T-cell (primary cell): ENCODE results near the gene RMC1. TPM values are rescaled to one million over a fixed set of nuclear protein-coding genes. Genes with fewer than 3 reads are reported as not detected.
"Not testable (repeated sequence)": the region's sequence is repeated elsewhere in the genome, so short reads cannot be mapped to it uniquely, and the experiment has no call there.

Experiments
- ATAC-seq, 4 experiments: fragments of 200-7000 bp in 3 of 4; fragments of 150-1000 bp in 1 of 4; cut with Tn5 transposase; replicated peaks in 1 of 4; 1 replicate in 3 of 4; 2 replicates in 1 of 4; pipeline ENCODE4 v1.10.0; 2021; ENCODE audit warnings: moderate library complexity in 3 of 4, mild to moderate bottlenecking in 2 of 4, moderate number of reproducible peaks in 1 of 4
- CTCF ChIA-PET, 2 donors: fragments of 300-600 bp; sonication (Branson Sonifier 250); formaldehyde crosslinking; loops; one replicate each; lab custom pipeline; 2022; ENCODE audit warnings: antibody characterized with exemption in 2 of 2; lab: Charles Lee
- POLR2A ChIA-PET, 2 donors: fragments of 300-600 bp; sonication (Branson Sonifier 250); formaldehyde crosslinking; loops; one replicate each; lab custom pipeline; 2022; ENCODE audit warnings: antibody characterized with exemption in 2 of 2; lab: Charles Lee
- DNase-seq, 35 experiments: peaks; one replicate each; pipeline versions ENCODE4 v3.0.0 to v3.0.0-alpha.2; 2013 to 2023
- H3K27ac ChIP-seq: one replicate; pipeline ENCODE4 v1.5.1; 2013; ENCODE audit warnings: low read length
- H3K27me3 ChIP-seq, 2 experiments: replicated peaks in 1 of 2; 1 replicate in 1 of 2; 2 replicates in 1 of 2; pipeline versions ENCODE4 v1.6.1 to v1.7.0; 2013; ENCODE audit warnings: low read length in 1 of 2, mixed read lengths in 1 of 2; ENCODE audit not compliant: control insufficient read depth in 2 of 2, insufficient read depth in 2 of 2; ENCODE audit errors: extremely low read depth in 1 of 2
- H3K36me3 ChIP-seq, 2 donors: 1 replicate in 1 of 2; 2 replicates in 1 of 2; pipeline versions ENCODE4 v1.6.1 to v1.7.0; 2013; ENCODE audit warnings: low read length in 1 of 2; ENCODE audit not compliant: control insufficient read depth in 2 of 2, insufficient read depth in 1 of 2; ENCODE audit errors: extremely low read depth in 1 of 2
- H3K4me1 ChIP-seq, 2 experiments: 1 replicate in 1 of 2; 2 replicates in 1 of 2; pipeline versions ENCODE4 v1.6.1 to v1.7.0; 2013; ENCODE audit warnings: low read length in 2 of 2, mixed read lengths in 1 of 2; ENCODE audit not compliant: insufficient read depth in 2 of 2, control insufficient read depth in 1 of 2; ENCODE audit errors: extremely low read depth in 1 of 2
- H3K4me3 ChIP-seq, 2 donors: 1 replicate in 1 of 2; 2 replicates in 1 of 2; pipeline versions ENCODE4 v1.5.1 to v1.7.0; 2013; ENCODE audit warnings: mild to moderate bottlenecking in 2 of 2, low read length in 1 of 2, moderate library complexity in 1 of 2; ENCODE audit not compliant: control insufficient read depth in 1 of 2; ENCODE audit errors: extremely low read depth in 1 of 2
- H3K9me3 ChIP-seq: 2 replicates; pipeline ENCODE4 v1.7.0; 2013
- H3K27ac Mint-ChIP-seq, 2 donors: one replicate each; pipeline ENCODE4 v1.8.0; 2020 to 2021; ENCODE audit warnings: mild to moderate bottlenecking in 2 of 2, mixed read lengths in 2 of 2
- H3K27me3 Mint-ChIP-seq, 2 donors: one replicate each; pipeline ENCODE4 v1.8.0; 2021 to 2022; ENCODE audit warnings: mixed read lengths in 2 of 2
- H3K36me3 Mint-ChIP-seq: one replicate; pipeline ENCODE4 v1.8.0; 2021; ENCODE audit warnings: mixed read lengths
- H3K4me1 Mint-ChIP-seq, 3 donors: one replicate each; pipeline ENCODE4 v1.8.0; 2020 to 2022; ENCODE audit warnings: mixed read lengths in 3 of 3, mild to moderate bottlenecking in 1 of 3
- H3K4me3 Mint-ChIP-seq, 3 donors: one replicate each; pipeline ENCODE4 v1.8.0; 2020 to 2022; ENCODE audit warnings: mild to moderate bottlenecking in 3 of 3, mixed read lengths in 3 of 3, moderate library complexity in 3 of 3
- H3K9me3 Mint-ChIP-seq, 3 donors: one replicate each; pipeline ENCODE4 v1.8.0; 2020 to 2022; ENCODE audit warnings: mixed read lengths in 3 of 3
- WGBS: methylation state at CpG from one replicate; pipeline ENCODE4 v1.1.5; 2013; ENCODE audit warnings: missing lambda C conversion rate; ENCODE audit not compliant: insufficient coverage; 5-methylcytosine and 5-hydroxymethylcytosine counted together
- total RNA-seq, 35 experiments: library from RNA in 6 of 35; stranded (reverse) in 6 of 35; fragments of 120-200 nt in 1 of 35; gene quantifications; one replicate each; pipeline versions ENCODE4 v1.2.1 to v1.2.4 and lab custom pipeline; 2013 to 2026

Gene RMC1
- total RNA-seq, 5 donors from 2014 or later (not counting 1 experiment from before 2014, with no cell fraction given): 46.9 to 57.4 (median 51.0) TPM

DNA sequence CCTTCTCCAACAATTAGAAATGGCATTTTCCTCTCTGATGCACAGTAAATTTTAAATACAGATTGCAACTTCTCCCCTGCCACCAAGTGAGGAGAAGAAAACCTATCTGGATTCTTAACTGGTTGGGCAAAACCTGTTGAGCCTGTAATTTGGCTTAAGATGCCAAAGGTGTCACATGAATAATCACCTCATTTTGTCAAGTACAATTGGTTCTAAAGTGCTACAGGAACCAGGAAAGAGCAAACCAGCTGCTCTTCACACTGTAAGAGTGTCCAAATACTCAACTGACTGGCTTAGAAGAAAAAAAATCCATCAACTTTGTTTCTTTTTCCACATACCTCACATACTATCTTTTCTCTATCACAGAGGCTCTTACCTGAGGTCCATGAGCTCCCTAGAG is 47.6 kb downstream of the RMC1 start:
- no peaks in the 10 kb centered on the region for H3K4me1 Mint-ChIP-seq
- no peaks in the 10 kb centered on the region for H3K4me1 ChIP-seq
- H3K36me3 ChIP-seq: peaks cover 15 to 93% of the 10 kb centered on the region in 2 donors
- H3K27me3 ChIP-seq: no peaks in the 10 kb centered on the region
- DNase-seq: no peak
- no peak overlapping the region for H3K4me3 Mint-ChIP-seq
- ChIA-PET CTCF (no interaction called here), POLR2A (no interaction called here)
- no peaks in the 10 kb centered on the region for H3K9me3 ChIP-seq
- no peaks in the 10 kb centered on the region for H3K9me3 Mint-ChIP-seq
- no peaks in the 10 kb centered on the region for H3K27me3 Mint-ChIP-seq
- H3K36me3 Mint-ChIP-seq: peaks cover 56% of the 10 kb centered on the region
- ATAC-seq: no peak
- no peak overlapping the region for H3K27ac ChIP-seq
- no peak overlapping the region for H3K4me3 ChIP-seq
- no peak overlapping the region for H3K27ac Mint-ChIP-seq

- ChIA-PET POLR2A (interaction anchor here in 1 of 2 donors (0.8 to 1.3 kb wide), 2 partner anchors 11 kb away, joined by 3 to 5 read pairs; no protein-coding TSS in a partner anchor), CTCF (no interaction called here)
- no CpG with 5 or more reads among the region's 3 CpGs for WGBS
Measured at GRCh38 chr18:23551978-23552377, 48.7 kb downstream of the RMC1 start.

GRCh38 chr18:23552505-23552904 is 49.2 kb downstream of the RMC1 start:
- Mint-ChIP-seq H3K36me3 (peaks cover 58% of the 10 kb centered on the region), H3K27me3 (no peaks in the 10 kb centered on the region), H3K4me1 (no peaks in the 10 kb centered on the region), H3K9me3 (no peaks in the 10 kb centered on the region), H3K4me3 (no peak overlapping the region), H3K27ac (no peak overlapping the region)
- H3K4me1 ChIP-seq: no peaks in the 10 kb centered on the region
- 88% methylated on average over 11 of the region's 11 CpGs for WGBS
- ChIA-PET CTCF (no interaction called here), POLR2A (interaction anchor here in 1 of 2 donors (1.3 kb wide), 1 partner anchor 12 kb away, joined by 5 read pairs; no protein-coding TSS in a partner anchor)
- peaks cover 18 to 94% of the 10 kb centered on the region in 2 donors for H3K36me3 ChIP-seq
- ATAC-seq (no peak), DNase-seq (no peak)
- no peak overlapping the region for H3K27ac ChIP-seq
- no peak overlapping the region for H3K4me3 ChIP-seq
- no peaks in the 10 kb centered on the region for H3K9me3 ChIP-seq
- no peaks in the 10 kb centered on the region for H3K27me3 ChIP-seq

More at GRCh38 chr18:23551978-23552377, 48.7 kb downstream of the RMC1 start:
- Histone ChIP-seq H3K4me3 (no peak overlapping the region), H3K27ac (no peak overlapping the region), H3K9me3 (no peaks in the 10 kb centered on the region), H3K27me3 (no peaks in the 10 kb centered on the region), H3K4me1 (no peaks in the 10 kb centered on the region), H3K36me3 (peaks cover 18 to 95% of the 10 kb centered on the region in 2 donors)
- Mint-ChIP-seq H3K36me3 (peaks cover 57% of the 10 kb centered on the region), H3K4me3 (no peak overlapping the region), H3K4me1 (no peaks in the 10 kb centered on the region), H3K9me3 (no peaks in the 10 kb centered on the region), H3K27me3 (no peaks in the 10 kb centered on the region), H3K27ac (peak overlapping the region in 1 of 2 donors; percentile 41)
- DNase-seq: no peak
- ATAC-seq: no peak

DNA sequence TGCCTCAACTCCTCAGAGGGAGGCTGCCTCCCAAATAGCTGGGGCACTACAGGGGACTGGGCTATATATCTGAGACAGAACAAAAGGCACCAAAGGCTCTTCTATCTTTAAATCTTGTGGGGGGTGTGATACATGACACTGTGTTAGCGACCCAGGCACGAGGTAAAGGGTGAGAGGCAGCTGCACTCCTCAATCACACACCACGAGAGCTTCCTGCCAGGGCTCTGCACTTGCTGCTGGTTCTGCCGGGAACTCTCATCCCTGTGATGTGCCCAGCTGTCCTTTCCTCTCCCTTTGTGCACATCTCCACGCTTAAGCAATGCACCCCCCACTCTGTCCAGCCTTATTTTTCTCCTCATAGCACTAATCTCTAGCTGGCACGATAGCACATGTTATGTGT is 50.6 kb downstream of the RMC1 start:
- Histone ChIP-seq H3K4me3 (no peak overlapping the region), H3K27me3 (no peaks in the 10 kb centered on the region), H3K9me3 (no peaks in the 10 kb centered on the region), H3K4me1 (no peaks in the 10 kb centered on the region), H3K36me3 (peaks cover 18 to 90% of the 10 kb centered on the region in 2 donors), H3K27ac (no peak overlapping the region)
- no peaks in the 10 kb centered on the region for H3K9me3 Mint-ChIP-seq
- H3K4me1 Mint-ChIP-seq: no peaks in the 10 kb centered on the region
- ChIA-PET CTCF (no interaction called here), POLR2A (interaction anchor here in 1 of 2 donors (0.7 kb wide), 1 partner anchor 97 kb away, joined by 5 read pairs; no protein-coding TSS in a partner anchor)
- peaks cover 64% of the 10 kb centered on the region for H3K36me3 Mint-ChIP-seq
- DNase-seq (no peak), ATAC-seq (no peak)
- 65% methylated on average over 4 of the region's 6 CpGs for WGBS
- no peaks in the 10 kb centered on the region for H3K27me3 Mint-ChIP-seq
- no peak overlapping the region for H3K4me3 Mint-ChIP-seq
- H3K27ac Mint-ChIP-seq: no peak overlapping the region

GRCh38 chr18:23556145-23556780 is 53.0 kb downstream of the RMC1 start:
- Histone ChIP-seq H3K27me3 (no peaks in the 10 kb centered on the region), H3K36me3 (peaks cover 22 to 87% of the 10 kb centered on the region in 2 donors), H3K27ac (no peak overlapping the region), H3K9me3 (no peaks in the 10 kb centered on the region), H3K4me1 (no peaks in the 10 kb centered on the region), H3K4me3 (no peak overlapping the region)
- 97% methylated on average over 12 of the region's 19 CpGs for WGBS
- H3K27ac Mint-ChIP-seq: no peak overlapping the region
- H3K4me3 Mint-ChIP-seq: no peak overlapping the region
- H3K36me3 Mint-ChIP-seq: peaks cover 71% of the 10 kb centered on the region
- ATAC-seq (no peak), DNase-seq (no peak)
- no peaks in the 10 kb centered on the region for H3K9me3 Mint-ChIP-seq
- H3K4me1 Mint-ChIP-seq: no peaks in the 10 kb centered on the region
- ChIA-PET CTCF (no interaction called here), POLR2A (no interaction called here)
- no peaks in the 10 kb centered on the region for H3K27me3 Mint-ChIP-seq

DNA sequence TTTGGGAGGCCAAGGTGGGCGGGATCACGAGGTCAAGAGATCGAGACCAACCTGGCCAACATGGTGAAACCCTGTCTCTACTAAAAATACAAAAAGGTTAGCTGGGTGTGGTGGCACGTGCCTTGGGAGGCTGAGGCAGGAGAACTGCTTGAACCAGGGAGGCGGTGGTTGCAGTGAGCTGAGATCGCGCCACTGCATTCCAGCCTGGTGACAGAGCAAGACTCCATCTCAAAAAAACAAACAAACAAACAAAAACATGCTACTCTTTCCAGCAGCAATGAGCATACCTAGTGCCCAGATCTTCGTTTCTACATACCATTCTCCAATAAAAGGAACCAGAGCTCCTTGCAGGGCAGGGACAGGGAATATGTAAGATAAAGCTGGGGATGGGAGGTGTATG is 54.2 kb downstream of the RMC1 start:
- H3K4me3 Mint-ChIP-seq, H3K27me3 ChIP-seq, ATAC-seq, DNase-seq, H3K27ac ChIP-seq, H3K4me1 ChIP-seq, POLR2A ChIA-PET, H3K27me3 Mint-ChIP-seq, H3K9me3 ChIP-seq, H3K27ac Mint-ChIP-seq, H3K4me3 ChIP-seq, H3K4me1 Mint-ChIP-seq, CTCF ChIA-PET, H3K9me3 Mint-ChIP-seq: not testable (repeated sequence)
- WGBS: 98% methylated on average over 7 of the region's 8 CpGs
- peaks cover 18 to 83% of the 10 kb centered on the region in 2 donors for H3K36me3 ChIP-seq
- peaks cover 71% of the 10 kb centered on the region for H3K36me3 Mint-ChIP-seq
